Measurements from ENCODE around the gene RPP21. TPM values are rescaled to one million over a fixed set of nuclear protein-coding genes. Genes with fewer than 3 reads are reported as not detected.

RPP21 gene
- total and polyA plus RNA-seq, 5 donors from 2014 or later: 38.7 to 122 (median 93.6) TPM

- Histone ChIP-seq H3K27ac (ENCODE audit: insufficient read depth, low read length, poor library complexity, severe bottlenecking) (peak overlapping the region; percentile 99), H3K4me3 (ENCODE audit: low read depth, low read length) (peak overlapping the region; percentile 90), H3K4me1 (ENCODE audit: control insufficient read depth, insufficient read depth, low read length, poor library complexity, severe bottlenecking) (peaks cover 47% of the 10 kb centered on the region), H3K9me3 (ENCODE audit: control insufficient read depth in 2 of 2, low read length in 2 of 2) (no peaks in the 10 kb centered on the region), H3K36me3 (ENCODE audit: control insufficient read depth, insufficient read depth, low read length) (peaks cover 16% of the 10 kb centered on the region), H3K27me3 (ENCODE audit: control insufficient read depth, insufficient read depth, low read length) (no peaks in the 10 kb centered on the region)
- Mint-ChIP-seq H3K4me3 (peak overlapping the region; percentile 91 to 98 (median 96)), H3K36me3 (peaks cover 21% of the 10 kb centered on the region), H3K9me3 (no peaks in the 10 kb centered on the region), H3K27me3 (peaks cover 11% of the 10 kb centered on the region), H3K27ac (peak overlapping the region; percentile 99 to 100 (median 99)), H3K4me1 (peaks cover 24 to 77% (median 57%) of the 10 kb centered on the region in 4 donors)
- ATAC-seq (ENCODE audit: low read depth in 2 of 2): peak; percentile 61 to 63
- peak; percentile 70 to 86 (median 78) for DNase-seq
Measured at GRCh38 chr6:30325150-30325872, 19.6 kb upstream of the RPP21 start.

- Histone ChIP-seq H3K27me3 (ENCODE audit: control insufficient read depth, insufficient read depth, low read length) (no peaks in the 10 kb centered on the region), H3K27ac (ENCODE audit: insufficient read depth, low read length, poor library complexity, severe bottlenecking) (peak overlapping the region; percentile 99), H3K4me3 (ENCODE audit: low read depth, low read length) (peak overlapping the region; percentile 90), H3K9me3 (ENCODE audit: control insufficient read depth in 2 of 2, low read length in 2 of 2) (no peaks in the 10 kb centered on the region), H3K36me3 (ENCODE audit: control insufficient read depth, insufficient read depth, low read length) (peaks cover 20% of the 10 kb centered on the region), H3K4me1 (ENCODE audit: control insufficient read depth, insufficient read depth, low read length, poor library complexity, severe bottlenecking) (peaks cover 40% of the 10 kb centered on the region)
- peak overlapping the region; percentile 91 to 98 (median 96) for H3K4me3 Mint-ChIP-seq
- H3K4me1 Mint-ChIP-seq: peaks cover 24 to 70% (median 55%) of the 10 kb centered on the region in 4 donors
- DNase-seq: peak; percentile 76 to 89 (median 82)
- H3K36me3 Mint-ChIP-seq: peaks cover 18% of the 10 kb centered on the region
- peak; percentile 53 to 56 for ATAC-seq (ENCODE audit: low read depth in 2 of 2)
- H3K9me3 Mint-ChIP-seq: no peaks in the 10 kb centered on the region
- H3K27me3 Mint-ChIP-seq: peaks cover 12% of the 10 kb centered on the region
- H3K27ac Mint-ChIP-seq: peak overlapping the region; percentile 99 to 100 (median 99)
Measured at GRCh38 chr6:30325873-30326525, 19.0 kb upstream of the RPP21 start.

GRCh38 chr6:30326526-30327231, 18.3 kb upstream of the RPP21 start, which contains the start of gene TRIM39:
Gene TRIM39 (plus strand): TSS chr6:30326927. CDS start chr6:30329318, 2,391 bp downstream.
- H3K4me3 ChIP-seq (ENCODE audit: low read depth, low read length): peak within 1 kb of the TSS; percentile 92
- H3K36me3 Mint-ChIP-seq: peaks cover 22% of the 10 kb centered on the region
- peaks cover 36% of the 10 kb centered on the region for H3K4me1 ChIP-seq (ENCODE audit: control insufficient read depth, insufficient read depth, low read length, poor library complexity, severe bottlenecking)

GRCh38 chr6:30327232-30327746, 17.7 kb upstream of the RPP21 start:
- Mint-ChIP-seq H3K9me3 (no peaks in the 10 kb centered on the region), H3K4me1 (peaks cover 19 to 57% (median 43%) of the 10 kb centered on the region in 4 donors), H3K4me3 (peak overlapping the region; percentile 91 to 96 (median 94)), H3K27ac (peak overlapping the region; percentile 98 to 100 (median 100)), H3K36me3 (peaks cover 22% of the 10 kb centered on the region), H3K27me3 (peaks cover 12% of the 10 kb centered on the region)
- Histone ChIP-seq H3K4me1 (ENCODE audit: control insufficient read depth, insufficient read depth, low read length, poor library complexity, severe bottlenecking) (peaks cover 35% of the 10 kb centered on the region), H3K27ac (ENCODE audit: insufficient read depth, low read length, poor library complexity, severe bottlenecking) (peak overlapping the region; percentile 99), H3K4me3 (ENCODE audit: low read depth, low read length) (peak overlapping the region; percentile 92), H3K9me3 (ENCODE audit: control insufficient read depth in 2 of 2, low read length in 2 of 2) (no peaks in the 10 kb centered on the region), H3K27me3 (ENCODE audit: control insufficient read depth, insufficient read depth, low read length) (no peaks in the 10 kb centered on the region), H3K36me3 (ENCODE audit: control insufficient read depth, insufficient read depth, low read length) (peaks cover 32% of the 10 kb centered on the region)
- no peak for DNase-seq
- ATAC-seq (ENCODE audit: low read depth in 2 of 2): no peak

More at GRCh38 chr6:30326526-30327231, 18.3 kb upstream of the RPP21 start, which contains the start of gene TRIM39:
- ATAC-seq (ENCODE audit: low read depth in 2 of 2) (peak; percentile 79), DNase-seq (peak; percentile 89 to 93 (median 92))
- H3K4me3 Mint-ChIP-seq: peak within 1 kb of the TSS; percentile 91 to 98 (median 96)
- peak within 1 kb of the TSS; percentile 99 to 100 (median 100) for H3K27ac Mint-ChIP-seq
- no peaks in the 10 kb centered on the region for H3K9me3 Mint-ChIP-seq
- Histone ChIP-seq H3K27ac (ENCODE audit: insufficient read depth, low read length, poor library complexity, severe bottlenecking) (peak within 1 kb of the TSS; percentile 99), H3K9me3 (ENCODE audit: control insufficient read depth in 2 of 2, low read length in 2 of 2) (no peaks in the 10 kb centered on the region), H3K36me3 (ENCODE audit: control insufficient read depth, insufficient read depth, low read length) (peaks cover 26% of the 10 kb centered on the region), H3K27me3 (ENCODE audit: control insufficient read depth, insufficient read depth, low read length) (no peaks in the 10 kb centered on the region)
- peaks cover 20 to 63% (median 49%) of the 10 kb centered on the region in 4 donors for H3K4me1 Mint-ChIP-seq
- peaks cover 12% of the 10 kb centered on the region for H3K27me3 Mint-ChIP-seq

GRCh38 chr6:30328397-30328796, 16.6 kb upstream of the RPP21 start:
- H3K36me3 Mint-ChIP-seq: peaks cover 22% of the 10 kb centered on the region

GRCh38 chr6:30329331-30329730, 15.6 kb upstream of the RPP21 start:
- Mint-ChIP-seq H3K4me3 (no peak overlapping the region), H3K4me1 (peaks cover 19 to 37% (median 29%) of the 10 kb centered on the region in 4 donors), H3K27ac (peak overlapping the region in 2 of 3 donors; percentile 56 to 84), H3K9me3 (no peaks in the 10 kb centered on the region), H3K36me3 (peaks cover 26% of the 10 kb centered on the region), H3K27me3 (peaks cover 12% of the 10 kb centered on the region)
- DNase-seq (no peak), ATAC-seq (ENCODE audit: low read depth in 2 of 2) (no peak)
- H3K4me1 ChIP-seq (ENCODE audit: control insufficient read depth, insufficient read depth, low read length, poor library complexity, severe bottlenecking): peaks cover 20% of the 10 kb centered on the region
- no peaks in the 10 kb centered on the region for H3K9me3 ChIP-seq (ENCODE audit: control insufficient read depth in 2 of 2, low read length in 2 of 2)
- H3K4me3 ChIP-seq (ENCODE audit: low read depth, low read length): no peak overlapping the region
- H3K27me3 ChIP-seq (ENCODE audit: control insufficient read depth, insufficient read depth, low read length): no peaks in the 10 kb centered on the region
- H3K27ac ChIP-seq (ENCODE audit: insufficient read depth, low read length, poor library complexity, severe bottlenecking): no peak overlapping the region
- peaks cover 41% of the 10 kb centered on the region for H3K36me3 ChIP-seq (ENCODE audit: control insufficient read depth, insufficient read depth, low read length)

More at GRCh38 chr6:30328397-30328796, 16.6 kb upstream of the RPP21 start:
- peak overlapping the region; percentile 99 for H3K27ac ChIP-seq (ENCODE audit: insufficient read depth, low read length, poor library complexity, severe bottlenecking)
- peaks cover 19 to 46% (median 36%) of the 10 kb centered on the region in 4 donors for H3K4me1 Mint-ChIP-seq
- peaks cover 12% of the 10 kb centered on the region for H3K27me3 Mint-ChIP-seq
- H3K9me3 ChIP-seq (ENCODE audit: control insufficient read depth in 2 of 2, low read length in 2 of 2): no peaks in the 10 kb centered on the region
- no peak for ATAC-seq (ENCODE audit: low read depth in 2 of 2)
- peaks cover 25% of the 10 kb centered on the region for H3K4me1 ChIP-seq (ENCODE audit: control insufficient read depth, insufficient read depth, low read length, poor library complexity, severe bottlenecking)
- no peaks in the 10 kb centered on the region for H3K9me3 Mint-ChIP-seq
- no peaks in the 10 kb centered on the region for H3K27me3 ChIP-seq (ENCODE audit: control insufficient read depth, insufficient read depth, low read length)
- H3K4me3 Mint-ChIP-seq: peak overlapping the region; percentile 91 to 96 (median 94)
- DNase-seq: no peak
- no peak overlapping the region for H3K4me3 ChIP-seq (ENCODE audit: low read depth, low read length)
- H3K36me3 ChIP-seq (ENCODE audit: control insufficient read depth, insufficient read depth, low read length): peaks cover 36% of the 10 kb centered on the region
- H3K27ac Mint-ChIP-seq: peak overlapping the region in 2 of 3 donors; percentile 100

GRCh38 chr6:30331981-30332380, 13.0 kb upstream of the RPP21 start:
- ATAC-seq (ENCODE audit: low read depth in 2 of 2) (no peak), DNase-seq (no peak)
- Mint-ChIP-seq H3K27ac (no peak overlapping the region), H3K4me3 (peak overlapping the region in 1 of 4 donors; percentile 16), H3K9me3 (no peaks in the 10 kb centered on the region), H3K36me3 (peaks cover 46% of the 10 kb centered on the region), H3K27me3 (peaks cover 5% of the 10 kb centered on the region), H3K4me1 (peaks cover 10 to 23% (median 15%) of the 10 kb centered on the region in 4 donors)
- no peak overlapping the region for H3K27ac ChIP-seq (ENCODE audit: insufficient read depth, low read length, poor library complexity, severe bottlenecking)
- no peaks in the 10 kb centered on the region for H3K27me3 ChIP-seq (ENCODE audit: control insufficient read depth, insufficient read depth, low read length)
- no peak overlapping the region for H3K4me3 ChIP-seq (ENCODE audit: low read depth, low read length)
- H3K36me3 ChIP-seq (ENCODE audit: control insufficient read depth, insufficient read depth, low read length): peaks cover 59% of the 10 kb centered on the region
- no peaks in the 10 kb centered on the region for H3K4me1 ChIP-seq (ENCODE audit: control insufficient read depth, insufficient read depth, low read length, poor library complexity, severe bottlenecking)
- no peaks in the 10 kb centered on the region for H3K9me3 ChIP-seq (ENCODE audit: control insufficient read depth in 2 of 2, low read length in 2 of 2)

Data from CD4-positive, CD25-positive, alpha-beta regulatory T cell (primary cell).